ENCODE results near the gene CHCHD6.

CHCHD6 gene

DNA sequence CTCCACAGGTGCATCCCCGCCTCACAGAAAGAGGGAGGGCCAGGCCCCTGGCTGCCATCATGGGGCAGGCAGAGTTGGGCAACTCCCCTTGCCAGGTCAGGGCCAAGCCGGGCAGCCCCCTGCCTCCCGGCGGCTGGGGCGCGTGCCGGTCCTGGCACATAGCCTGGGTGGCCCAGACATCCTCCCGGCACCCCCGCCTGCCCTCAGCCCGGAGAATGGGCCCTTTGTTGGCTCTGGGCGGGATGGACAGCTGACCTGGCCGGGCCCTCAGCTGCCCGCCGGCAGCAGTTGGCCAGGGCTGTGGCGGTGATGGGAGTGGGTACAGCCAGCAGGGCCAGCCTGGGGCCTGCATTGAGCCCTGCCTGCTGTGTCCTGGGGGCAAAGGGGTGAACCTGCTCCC is 295.3 kb downstream of the CHCHD6 start:
- TF ChIP-seq, protein P1, sequence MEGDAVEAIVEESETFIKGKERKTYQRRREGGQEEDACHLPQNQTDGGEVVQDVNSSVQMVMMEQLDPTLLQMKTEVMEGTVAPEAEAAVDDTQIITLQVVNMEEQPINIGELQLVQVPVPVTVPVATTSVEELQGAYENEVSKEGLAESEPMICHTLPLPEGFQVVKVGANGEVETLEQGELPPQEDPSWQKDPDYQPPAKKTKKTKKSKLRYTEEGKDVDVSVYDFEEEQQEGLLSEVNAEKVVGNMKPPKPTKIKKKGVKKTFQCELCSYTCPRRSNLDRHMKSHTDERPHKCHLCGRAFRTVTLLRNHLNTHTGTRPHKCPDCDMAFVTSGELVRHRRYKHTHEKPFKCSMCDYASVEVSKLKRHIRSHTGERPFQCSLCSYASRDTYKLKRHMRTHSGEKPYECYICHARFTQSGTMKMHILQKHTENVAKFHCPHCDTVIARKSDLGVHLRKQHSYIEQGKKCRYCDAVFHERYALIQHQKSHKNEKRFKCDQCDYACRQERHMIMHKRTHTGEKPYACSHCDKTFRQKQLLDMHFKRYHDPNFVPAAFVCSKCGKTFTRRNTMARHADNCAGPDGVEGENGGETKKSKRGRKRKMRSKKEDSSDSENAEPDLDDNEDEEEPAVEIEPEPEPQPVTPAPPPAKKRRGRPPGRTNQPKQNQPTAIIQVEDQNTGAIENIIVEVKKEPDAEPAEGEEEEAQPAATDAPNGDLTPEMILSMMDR (IDR thresholded peaks at IDR 0.05), result no peak
- no peaks in the 10 kb centered on the region for H3K27me3 ChIP-seq
- H3K4me1 ChIP-seq, result peaks cover 8 to 90% (median 62%) of the 10 kb centered on the region in 4 donors
- intact Hi-C loops (cut with DNase I; ENCODE audit: low total_unique reads), result no loop called here
- H3K36me3 ChIP-seq, result no peaks in the 10 kb centered on the region
- peak overlapping the region; percentile 73 to 84 for H3K27ac ChIP-seq
- no peak for DNase-seq
- H3K9me3 ChIP-seq, result no peaks in the 10 kb centered on the region
- H3K4me3 ChIP-seq, result no peak overlapping the region

DNA sequence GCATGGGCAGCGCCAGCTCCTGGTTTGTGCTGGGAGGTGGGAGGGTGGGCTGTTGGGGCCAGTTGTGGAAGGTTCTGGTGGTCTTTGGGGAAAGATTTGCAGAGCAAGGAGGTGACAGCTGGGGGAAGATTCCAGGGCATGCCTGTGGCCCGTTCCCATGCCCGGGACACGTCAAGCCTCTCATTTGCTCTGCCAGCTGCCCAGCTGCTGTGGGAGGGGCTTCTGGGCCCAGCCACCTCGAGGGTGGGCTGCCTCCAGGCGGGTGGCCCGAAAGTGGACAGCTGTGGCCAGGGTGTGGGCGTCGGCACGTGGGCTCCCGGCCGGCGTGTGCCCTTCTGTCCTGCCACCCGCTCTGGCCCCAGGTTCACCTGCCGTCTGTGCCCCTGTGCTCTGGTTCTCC is 296.1 kb downstream of the CHCHD6 start:
- no peak for DNase-seq
- Histone ChIP-seq H3K36me3 (no peaks in the 10 kb centered on the region), H3K27me3 (no peaks in the 10 kb centered on the region), H3K4me1 (peaks cover under 1 to 83% (median 55%) of the 10 kb centered on the region in 4 donors), H3K4me3 (no peak overlapping the region), H3K9me3 (no peaks in the 10 kb centered on the region), H3K27ac (peak overlapping the region; percentile 73 to 84)
- TF ChIP-seq, protein P1 (IDR thresholded peaks at IDR 0.05), result no peak
- intact Hi-C loops (cut with DNase I; ENCODE audit: low total_unique reads), result no loop called here

DNA sequence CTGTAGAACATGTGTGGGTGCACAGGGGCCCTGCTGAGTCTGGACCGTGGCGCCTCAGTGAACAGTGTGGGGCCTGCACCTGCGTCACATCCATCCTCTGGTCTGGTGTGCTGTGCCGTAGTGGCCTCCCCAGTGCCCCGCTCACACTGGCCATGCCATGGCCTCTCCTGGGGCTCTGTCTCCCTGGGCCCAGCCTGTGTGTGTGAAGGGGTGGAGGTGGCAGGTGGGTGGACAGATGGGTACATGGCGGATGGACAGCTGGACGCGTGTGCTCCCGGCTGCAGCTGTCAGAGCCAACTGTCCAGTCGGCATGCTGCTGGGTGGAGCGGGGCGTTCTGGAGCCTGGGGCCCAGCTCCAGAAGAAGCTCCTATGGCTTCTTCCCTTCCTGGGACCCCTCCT is 296.7 kb downstream of the CHCHD6 start:
- no peaks in the 10 kb centered on the region for H3K36me3 ChIP-seq

DNA sequence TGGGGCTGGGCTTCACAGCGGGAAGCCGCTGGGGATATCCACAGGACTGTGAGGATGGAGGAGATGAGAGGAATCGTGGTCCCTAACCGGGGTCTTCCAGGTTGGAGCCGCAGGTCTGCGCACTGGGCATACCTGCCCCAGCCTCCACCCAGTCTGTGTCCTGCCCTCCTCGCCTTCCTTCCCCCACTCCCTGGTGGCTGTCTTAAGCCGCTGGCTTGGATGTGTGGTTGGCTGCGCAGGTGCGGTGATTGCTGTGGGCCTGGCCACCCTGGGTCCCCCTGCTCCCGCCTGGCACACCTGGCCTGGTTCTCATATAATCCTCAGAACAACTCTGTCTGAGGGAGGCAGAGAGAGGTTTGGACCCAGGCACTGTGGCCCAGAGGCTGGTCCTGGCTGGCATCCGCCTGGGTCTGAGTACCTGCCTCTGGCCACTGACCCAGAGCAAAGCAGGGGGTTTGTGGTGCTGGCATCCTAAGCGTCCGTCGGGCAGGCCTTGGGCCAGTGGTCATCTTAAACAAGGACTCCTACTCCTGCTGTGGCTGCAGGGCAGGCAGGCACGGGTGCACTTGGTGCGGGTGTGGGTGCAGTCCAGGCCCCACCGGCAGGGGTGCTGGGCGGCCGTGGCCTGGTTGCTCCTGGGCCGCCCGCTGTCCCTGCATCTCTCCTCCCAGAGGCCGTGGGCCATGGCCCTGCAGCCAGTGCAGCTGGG is 297.6 kb downstream of the CHCHD6 start:
- DNase-seq, result no peak
- intact Hi-C loops (cut with DNase I; ENCODE audit: low total_unique reads), result no loop called here
- Histone ChIP-seq H3K4me3 (peak overlapping the region; percentile 27 to 42), H3K36me3 (no peaks in the 10 kb centered on the region), H3K27ac (peak overlapping the region; percentile 73 to 84), H3K9me3 (no peaks in the 10 kb centered on the region), H3K4me1 (peaks cover 0 to 75% (median 45%) of the 10 kb centered on the region in 4 donors), H3K27me3 (no peaks in the 10 kb centered on the region)
- TF ChIP-seq, protein P1 (IDR thresholded peaks at IDR 0.05), result peak in 1 of 2 experiments; percentile 33

More for the DNA sequence above, 296.7 kb downstream of the CHCHD6 start:
- DNase-seq, result no peak
- intact Hi-C loops (cut with DNase I; ENCODE audit: low total_unique reads), result no loop called here
- Histone ChIP-seq H3K9me3 (no peaks in the 10 kb centered on the region), H3K27ac (peak overlapping the region; percentile 73 to 84), H3K4me3 (no peak overlapping the region), H3K27me3 (no peaks in the 10 kb centered on the region), H3K4me1 (peaks cover 0 to 76% (median 50%) of the 10 kb centered on the region in 4 donors)
- TF ChIP-seq, protein P1 (IDR thresholded peaks at IDR 0.05), result no peak

DNA sequence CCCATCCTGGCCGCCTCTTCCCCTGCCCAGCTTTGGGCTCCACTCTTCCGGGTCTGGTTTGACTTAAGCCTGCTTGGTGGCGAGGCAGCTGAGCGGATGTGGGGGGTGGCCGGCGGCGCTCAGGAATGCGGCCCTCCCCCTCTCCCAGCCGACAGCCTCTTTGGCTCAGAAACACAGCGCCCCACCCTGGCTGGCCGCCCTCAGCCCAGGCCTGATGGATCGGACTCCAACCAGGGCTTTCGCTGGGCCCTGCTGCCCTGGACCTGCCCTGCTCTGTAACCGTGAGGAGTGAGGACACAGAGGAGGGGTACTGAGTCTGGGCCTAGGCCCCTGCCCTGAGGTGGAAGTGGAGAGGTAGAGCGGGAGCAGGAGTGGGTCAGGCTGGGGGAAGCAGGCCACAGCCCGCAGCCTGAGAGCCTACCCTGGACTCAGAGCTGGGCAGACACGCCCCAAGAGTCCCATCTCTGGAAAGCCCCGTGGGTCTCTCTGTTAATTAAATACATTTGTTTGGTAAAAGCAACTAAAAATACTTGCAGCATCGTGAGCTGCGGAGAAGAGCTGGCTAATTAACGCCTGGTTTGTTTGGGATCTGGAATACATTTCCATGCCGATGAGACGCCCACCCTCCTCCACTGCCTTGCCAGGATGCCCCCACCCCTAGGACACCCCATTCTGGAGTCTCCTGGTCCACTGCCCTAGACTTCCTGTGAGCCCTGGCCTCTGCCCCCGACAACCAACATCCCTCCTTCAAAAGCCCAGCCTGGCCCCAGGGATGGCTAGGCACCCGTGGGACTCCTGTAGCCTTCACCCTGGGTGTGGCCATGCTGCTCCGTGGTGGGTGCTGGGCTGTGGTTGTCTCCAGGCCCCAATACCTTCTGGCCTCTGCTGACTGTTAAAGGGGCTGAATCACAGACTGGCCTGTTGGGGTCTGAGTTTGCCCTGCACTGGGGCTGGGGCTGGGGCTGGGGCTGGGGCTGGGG is 298.4 kb downstream of the CHCHD6 start:
- intact Hi-C loops (cut with DNase I; ENCODE audit: low total_unique reads), result no loop called here
- Histone ChIP-seq H3K4me3 (peak overlapping the region; percentile 27 to 42), H3K27ac (peak overlapping the region; percentile 73 to 84), H3K27me3 (no peaks in the 10 kb centered on the region), H3K36me3 (peaks cover 0 to 6% (median 6%) of the 10 kb centered on the region in 3 donors), H3K4me1 (peaks cover 0 to 67% (median 41%) of the 10 kb centered on the region in 4 donors), H3K9me3 (no peaks in the 10 kb centered on the region)
- TF ChIP-seq, protein P1 (IDR thresholded peaks at IDR 0.05), result peak in 1 of 2 experiments; percentile 42
- peak; percentile 86 to 94 for DNase-seq
